GM19455 (cell line): Measurements from ENCODE around the gene ZNF367.

Experiments
- ATAC-seq: cut with Tn5 transposase; IDR thresholded peaks from one replicate; pipeline ENCODE4 v1.9.1; 2021; ENCODE audit not compliant: unreplicated experiment

The ZNF367 gene

DNA sequence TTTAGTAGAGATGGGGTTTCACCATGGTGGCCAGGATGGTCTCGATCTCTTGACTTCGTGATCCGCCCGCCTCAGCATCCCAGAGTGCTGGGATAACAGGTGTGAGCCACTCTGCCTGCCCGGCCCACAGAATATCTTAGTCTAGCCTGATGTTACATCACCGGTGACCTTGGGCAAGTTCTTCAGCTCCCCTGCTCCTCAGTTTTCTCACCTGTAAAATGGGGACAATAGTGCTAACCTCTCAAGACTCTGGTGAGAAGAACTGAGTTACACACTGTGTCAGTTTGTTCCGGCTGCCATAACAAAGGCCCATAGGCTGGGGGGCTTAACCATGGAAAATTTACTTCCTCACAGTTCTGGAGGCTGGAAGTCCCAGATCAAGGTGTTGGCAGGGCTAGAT, 19.3 kb upstream of the ZNF367 start:
- no peak for ATAC-seq

DNA sequence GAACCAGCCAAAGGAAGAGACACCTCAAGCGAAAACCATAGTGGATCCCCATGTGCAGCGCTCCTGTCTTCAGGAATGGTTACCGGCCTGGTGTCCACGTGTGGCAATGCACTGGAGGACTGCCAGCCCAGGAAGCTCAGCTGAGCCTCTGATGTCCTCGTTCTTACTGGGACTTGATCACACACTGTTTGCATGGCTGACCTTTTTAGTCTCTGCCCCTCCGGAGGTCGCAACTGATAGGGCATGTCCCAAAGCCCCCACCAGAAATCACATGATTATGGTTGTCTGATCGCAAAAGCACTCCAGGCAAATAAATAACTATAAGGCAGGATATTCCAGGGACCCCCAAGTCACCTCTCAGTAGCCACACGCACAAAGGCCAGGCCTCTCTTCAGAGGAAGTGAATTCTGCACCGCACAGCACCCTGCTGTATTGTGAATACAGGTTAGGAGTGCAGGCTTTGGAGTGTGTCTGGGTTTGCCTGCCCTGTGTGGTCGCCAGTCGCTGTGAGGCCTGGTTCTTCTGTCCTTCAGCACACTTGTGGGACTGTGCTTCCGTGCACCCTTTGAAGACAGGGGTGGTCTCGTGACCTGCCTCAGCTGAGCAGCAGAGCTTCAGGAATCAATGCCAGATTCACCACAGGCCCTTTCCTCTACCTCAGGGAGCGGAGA, 18.4 kb upstream of the ZNF367 start:
- ATAC-seq: no peak

DNA sequence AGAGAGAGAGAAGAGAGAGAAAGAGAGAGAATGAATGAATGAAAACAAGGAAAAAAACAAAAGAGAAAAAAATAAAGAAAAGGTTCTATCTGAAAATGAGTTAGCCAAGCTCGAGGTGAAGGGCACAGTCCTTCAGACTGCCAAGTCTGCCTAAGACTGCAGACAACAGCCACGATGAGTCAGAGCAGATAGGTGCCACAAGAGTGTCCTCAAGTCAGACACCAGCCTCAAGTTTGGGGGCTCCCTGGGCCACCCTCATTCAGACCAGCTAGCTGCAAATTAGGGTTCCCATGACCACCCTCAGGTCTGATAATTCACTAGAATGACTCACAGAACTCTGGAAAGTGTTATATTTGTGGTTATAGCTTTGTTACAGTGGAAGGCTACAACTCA, 17.9 kb upstream of the ZNF367 start:
- ATAC-seq: no peak

DNA sequence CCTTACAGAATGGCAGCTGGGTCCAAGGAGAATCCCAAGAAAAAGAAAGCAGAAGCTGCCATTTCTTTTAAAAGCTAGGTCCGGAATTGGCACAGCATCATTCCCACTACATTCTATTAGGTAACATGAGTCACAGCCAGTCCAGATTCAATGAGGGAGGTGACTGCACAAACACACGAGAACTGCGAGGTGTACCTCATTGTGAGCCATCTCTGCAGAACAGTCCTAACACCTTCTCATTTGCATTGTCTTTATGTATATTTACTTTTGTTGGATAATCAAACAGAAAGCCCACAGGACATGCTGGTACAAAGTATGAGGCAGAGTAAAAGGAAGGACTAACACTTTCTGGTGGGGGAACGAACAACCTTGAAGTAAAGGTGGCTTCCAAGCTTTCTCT, 17.2 kb upstream of the ZNF367 start:
- no peak for ATAC-seq

DNA sequence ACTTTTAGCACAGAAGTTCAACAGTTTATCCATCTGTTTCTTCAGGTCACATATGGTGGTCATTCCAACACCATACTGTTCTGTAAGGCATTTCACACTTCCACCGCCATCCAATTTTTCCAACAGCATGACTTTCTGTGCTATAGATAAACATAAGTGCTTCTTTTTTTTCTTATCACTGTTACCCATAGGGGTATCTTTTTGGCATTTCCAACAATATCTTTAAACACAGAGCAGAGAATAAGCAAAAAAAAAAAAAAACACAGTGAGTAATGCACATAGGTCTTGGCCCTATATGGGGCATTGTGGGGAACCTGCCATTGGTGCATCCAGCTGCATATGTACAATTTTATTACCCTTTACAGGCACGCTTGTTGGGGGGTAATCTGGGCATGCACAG, 12.2 kb upstream of the ZNF367 start:
- ATAC-seq: no peak

DNA sequence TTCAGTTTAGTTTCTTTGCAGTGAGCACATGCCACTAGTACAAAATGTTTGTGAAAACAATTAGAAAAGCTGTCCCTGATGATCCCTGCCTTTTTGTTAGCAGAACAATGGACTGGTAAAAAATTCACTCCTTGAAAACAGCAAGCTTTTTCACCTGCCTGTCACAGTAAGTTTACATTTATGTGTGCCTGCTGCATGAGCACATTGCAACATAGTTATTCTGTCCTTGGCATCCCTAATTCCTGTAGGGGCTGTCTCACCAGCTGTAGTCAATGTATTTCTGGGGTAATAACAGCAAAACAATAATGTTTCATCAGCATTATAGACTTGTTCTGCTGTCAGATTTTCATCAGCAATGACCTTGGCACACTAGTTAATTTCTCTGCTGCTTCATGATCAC, 11.6 kb upstream of the ZNF367 start:
- ATAC-seq: no peak

DNA sequence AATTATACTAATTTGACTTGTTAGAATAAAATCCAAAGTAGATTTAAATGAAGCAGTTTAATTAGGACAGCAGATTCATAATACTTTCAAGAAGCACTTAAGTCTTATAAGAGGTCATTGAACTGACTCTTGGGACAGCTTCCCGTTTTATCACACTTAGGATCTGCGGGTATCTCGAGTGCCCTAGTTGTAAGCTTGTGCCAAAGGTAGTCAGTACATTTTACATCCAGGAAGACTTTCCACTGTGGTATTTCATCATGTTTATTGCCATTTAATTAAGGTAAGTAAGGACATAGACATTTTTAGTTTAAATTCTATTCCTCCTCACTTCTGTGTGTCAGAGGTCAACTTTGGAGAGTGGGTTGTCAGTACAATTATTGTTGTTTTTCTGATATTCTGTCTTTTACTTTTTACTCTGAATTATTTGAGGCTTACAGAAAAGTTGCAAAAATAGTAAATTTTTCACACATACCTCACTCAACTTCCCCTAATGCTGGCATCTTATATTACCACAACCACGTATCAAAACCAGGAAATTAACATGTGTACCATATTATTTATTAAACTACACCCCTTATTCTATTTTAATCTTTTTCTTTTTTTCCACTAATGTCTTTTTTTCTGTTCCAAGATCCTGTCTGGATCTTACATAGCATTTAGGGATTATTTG, 7.5 kb upstream of the ZNF367 start:
- ATAC-seq: no peak

DNA sequence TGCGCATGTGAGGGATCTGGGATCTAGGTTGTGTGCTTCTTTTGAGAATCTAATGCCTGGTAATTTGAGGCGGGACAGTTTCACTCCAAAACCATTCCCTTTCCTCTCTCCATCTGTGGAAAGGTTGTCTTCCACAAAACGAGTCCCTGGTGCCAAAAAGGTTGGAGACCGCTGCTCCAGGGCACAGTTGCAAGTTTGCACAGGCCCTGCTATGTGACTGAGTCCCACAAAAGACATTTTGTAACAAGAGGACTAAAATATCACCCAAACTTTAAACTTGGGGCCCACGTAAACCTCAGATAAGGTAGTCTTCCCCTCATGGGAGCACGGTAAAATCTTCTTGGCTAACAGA, 5.8 kb upstream of the ZNF367 start:
- no peak for ATAC-seq

DNA sequence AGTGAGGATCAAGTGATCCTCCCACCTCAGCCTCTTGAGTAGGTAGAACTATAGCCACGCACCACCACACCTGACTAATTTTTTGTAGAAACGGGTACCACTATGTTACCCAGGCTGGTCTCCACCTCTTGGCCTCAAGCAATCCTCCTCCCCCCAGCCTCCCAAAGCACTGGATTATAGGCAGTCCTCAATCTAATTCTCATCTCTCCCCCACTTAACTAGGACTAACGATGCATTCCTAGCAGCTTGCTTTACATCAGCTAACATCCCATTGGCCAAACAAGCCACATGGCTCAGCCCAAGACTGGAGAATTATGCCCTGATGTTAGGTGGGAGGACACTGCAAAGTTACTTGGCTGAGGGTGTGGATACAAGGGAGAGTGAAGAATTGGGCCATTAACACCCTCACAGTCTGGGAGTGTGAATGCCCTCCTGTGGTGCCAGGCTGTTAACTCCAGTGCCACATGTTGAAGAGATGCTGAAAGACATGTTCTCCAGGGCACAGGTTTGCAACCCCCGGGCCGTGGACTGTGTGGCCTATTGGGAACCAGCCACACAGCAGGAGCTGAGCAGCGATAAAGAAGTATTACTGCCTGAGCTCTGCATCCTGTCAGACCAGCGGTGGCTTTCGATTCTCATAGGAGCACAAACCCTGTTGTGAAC, 5.3 kb upstream of the ZNF367 start:
- ATAC-seq: no peak

DNA sequence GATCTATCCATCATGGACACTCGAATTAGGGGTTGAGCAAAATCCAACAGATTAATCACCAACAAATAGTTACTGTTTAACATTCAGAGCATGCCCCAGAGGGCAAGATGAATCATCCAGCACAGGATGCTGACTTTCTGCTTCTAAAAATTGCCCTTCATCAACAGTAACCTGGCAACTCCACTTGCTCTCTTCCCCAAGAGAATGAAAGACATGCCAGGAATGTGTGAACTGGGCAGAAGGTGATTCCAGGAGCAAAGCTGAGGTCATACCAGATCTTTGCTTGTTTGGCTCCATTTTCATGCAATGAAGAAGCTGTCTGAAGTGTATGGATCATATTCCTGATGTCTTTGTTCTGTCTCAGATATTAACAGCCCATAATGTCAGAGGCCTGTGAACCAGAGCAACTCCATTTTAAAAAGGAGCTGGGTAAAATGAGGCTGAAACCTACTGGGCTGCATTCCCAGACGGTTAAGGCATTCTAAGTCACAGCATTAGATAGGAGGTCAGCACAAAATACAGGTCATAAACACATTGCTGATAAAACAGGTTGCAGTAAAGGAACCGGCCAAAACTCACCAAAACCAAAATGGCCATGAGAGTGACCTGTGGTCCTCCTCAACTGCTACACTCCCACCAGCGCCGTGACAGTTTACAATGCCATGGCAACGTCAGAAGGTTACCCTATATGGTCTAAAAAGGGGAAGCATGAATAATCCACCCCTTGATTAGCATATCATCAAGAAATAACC, 2.5 kb upstream of the ZNF367 start:
- no peak for ATAC-seq

DNA sequence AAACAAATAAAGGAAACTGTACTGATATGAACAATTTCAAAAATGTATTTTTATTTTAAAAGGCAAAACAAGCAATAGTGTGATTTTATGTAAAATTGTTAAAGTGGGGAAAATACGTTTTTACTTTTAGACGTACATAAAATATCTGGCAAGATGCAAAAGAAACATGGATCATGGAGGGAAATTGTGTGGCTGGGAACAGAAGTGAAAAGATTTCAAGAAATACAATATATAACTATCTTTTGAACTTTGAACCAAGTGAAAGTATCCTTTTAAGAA, 1.5 kb upstream of the ZNF367 start:
- no peak for ATAC-seq

DNA sequence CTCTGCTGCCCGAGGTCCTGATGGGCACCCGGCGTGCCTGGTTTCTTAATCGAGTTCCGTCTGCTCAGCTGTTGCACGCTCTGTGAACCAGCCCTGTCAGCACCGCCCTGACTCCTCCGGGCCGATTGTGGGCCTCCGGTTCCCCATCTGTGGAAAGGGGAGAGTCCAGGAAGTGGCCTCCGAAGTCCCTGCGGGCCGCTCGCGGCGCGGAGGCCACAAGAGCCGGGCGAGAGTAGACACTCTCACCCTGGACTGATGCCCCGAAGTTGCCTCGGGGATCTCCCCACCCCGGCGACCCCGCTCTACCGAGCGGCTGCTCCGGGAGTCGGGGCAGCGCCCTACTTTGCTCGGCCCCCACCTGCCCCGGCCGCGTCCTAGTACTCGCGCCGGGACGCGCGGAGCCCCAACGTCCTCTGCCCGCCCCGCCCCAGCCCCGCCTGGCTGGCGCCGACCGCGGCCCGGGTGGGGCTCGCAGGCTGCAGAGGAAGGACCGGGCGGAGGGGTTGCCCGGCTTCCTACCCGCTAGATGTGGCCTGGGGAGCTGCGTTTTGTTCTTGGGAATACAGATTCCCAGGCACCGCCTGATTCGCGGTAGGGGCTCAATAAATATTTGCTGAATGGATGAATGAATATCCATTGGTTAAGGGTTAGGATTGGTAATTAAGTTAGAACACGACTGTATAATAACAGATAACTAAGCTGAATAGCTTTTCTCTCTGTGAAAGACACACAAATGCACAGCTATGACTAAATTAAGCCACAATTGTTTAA, 935 bp upstream of the ZNF367 start:
- peak; percentile 39 for ATAC-seq

DNA sequence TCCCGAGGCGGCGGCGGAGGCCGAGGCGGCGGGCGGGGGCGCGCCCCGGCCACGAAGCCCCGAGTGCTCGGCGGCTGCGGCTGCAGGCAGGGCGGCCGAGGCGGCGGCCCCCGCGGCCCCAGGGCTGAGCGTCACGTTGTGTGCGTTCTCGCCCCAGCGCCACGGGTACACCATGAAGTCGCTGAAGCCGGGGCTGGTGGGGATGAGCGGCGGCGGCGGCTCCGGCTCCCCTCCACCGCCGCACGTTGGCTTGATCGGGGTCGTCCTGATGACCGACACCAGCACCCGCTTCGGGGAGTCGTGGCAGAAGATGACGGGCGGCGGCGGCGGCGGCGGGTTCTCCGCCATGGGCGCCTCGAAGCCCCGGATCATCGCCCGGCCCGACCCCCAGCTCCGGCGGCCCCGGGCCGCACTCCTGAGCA, 498 bp downstream of the ZNF367 start:
- peak; percentile 6 for ATAC-seq

DNA sequence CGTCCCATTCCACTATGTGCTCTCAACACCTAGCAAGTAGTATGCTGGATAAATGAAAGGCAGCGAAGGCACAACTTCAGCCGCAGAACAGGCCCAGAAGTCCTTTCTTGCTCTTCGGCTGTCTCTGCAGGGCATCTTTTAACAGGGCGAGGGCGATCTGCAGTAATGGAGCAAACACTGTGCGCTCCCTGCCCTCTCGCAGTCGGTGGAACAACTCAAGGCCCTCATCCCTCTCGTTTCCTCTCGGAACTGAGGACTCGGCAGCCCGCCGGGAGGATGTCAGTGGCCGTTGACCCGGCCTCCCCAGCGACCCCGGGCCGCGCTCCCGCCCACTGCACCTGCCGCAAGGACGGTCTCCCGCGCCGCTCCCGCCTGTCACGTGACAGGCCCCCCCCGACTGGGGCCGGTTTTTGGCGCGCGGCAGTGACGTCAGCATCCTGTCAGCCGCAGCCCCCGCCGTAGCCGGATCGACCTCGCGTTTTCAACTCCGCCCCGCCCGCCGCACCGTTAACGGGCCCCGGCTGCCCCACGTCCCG, 1.1 kb downstream of the ZNF367 start:
- ATAC-seq: peak; percentile 19

DNA sequence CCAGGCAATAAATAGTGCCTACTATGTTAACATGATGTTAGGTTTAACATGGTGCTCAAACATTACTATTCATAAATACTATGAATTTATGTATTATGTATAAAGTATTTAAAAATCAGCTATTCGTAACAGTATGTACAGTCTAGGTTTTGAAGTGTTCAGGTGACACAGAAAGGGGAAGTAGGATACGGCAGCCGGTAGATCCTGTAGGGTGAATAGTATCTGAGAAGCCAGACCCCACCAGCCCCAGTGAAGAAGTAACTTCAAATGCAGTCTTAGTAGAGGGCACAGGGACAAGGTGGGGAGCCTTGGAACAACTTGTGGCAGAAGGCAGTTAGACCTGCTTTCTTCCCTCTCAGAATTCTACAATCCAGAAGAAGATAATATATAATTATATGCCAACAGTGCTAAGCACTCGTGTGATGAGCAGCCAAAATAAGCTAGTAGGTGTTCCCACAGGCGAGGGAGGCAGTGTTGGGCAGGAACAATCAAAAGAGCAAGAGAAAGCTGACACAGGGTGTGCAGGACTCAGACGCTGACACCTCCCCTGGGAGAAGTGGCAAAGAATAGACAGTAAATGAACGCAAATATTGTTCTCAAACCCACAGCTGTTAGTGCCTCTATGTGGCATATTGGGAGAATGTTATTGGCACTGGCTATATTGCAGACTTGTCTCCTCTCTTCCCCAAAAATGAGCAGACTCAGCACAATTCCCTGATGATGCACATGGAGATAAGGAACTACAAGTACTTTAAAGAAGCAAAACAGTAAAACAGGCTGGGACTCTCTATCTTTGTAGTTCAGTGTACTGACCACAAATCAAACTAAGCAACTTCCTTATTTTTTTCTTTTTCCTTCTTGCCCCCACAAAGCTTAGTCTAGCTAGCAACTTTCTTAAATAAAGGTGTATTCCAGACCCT, 4.6 kb downstream of the ZNF367 start:
- ATAC-seq: no peak

DNA sequence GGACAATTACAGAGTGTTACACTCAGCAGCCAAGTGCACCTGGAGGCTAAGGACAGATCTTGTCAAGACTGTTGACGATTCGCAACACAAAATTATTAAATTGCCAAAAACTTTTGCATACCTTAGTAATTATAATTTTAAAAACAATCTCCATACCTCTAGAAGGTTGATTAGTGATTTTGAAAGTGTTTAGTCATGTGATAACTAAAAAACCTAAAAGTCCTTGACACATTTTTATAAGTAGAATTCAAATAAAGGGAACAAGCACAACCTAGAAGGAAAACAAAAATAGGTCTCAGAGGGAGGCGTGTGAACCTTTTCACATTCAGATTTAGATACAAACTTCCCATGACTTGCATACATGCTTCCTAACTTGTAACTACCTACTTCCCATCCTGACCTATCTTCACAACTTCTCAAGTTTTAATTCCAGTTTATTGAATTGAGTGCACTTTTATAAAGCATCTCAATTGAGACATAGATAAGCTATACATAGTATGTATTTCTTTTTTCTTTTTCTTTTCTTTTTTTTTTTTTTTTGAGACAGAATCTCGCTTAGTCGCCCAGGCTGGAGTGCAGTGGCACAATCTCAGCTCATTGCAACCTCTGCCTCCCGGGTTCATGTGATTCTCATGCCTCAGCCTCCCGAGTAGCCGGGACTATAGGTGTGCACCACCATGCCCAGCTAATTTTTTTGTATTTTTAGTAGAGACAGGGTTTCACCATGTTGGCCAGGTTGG, 5.8 kb downstream of the ZNF367 start:
- ATAC-seq: no peak

DNA sequence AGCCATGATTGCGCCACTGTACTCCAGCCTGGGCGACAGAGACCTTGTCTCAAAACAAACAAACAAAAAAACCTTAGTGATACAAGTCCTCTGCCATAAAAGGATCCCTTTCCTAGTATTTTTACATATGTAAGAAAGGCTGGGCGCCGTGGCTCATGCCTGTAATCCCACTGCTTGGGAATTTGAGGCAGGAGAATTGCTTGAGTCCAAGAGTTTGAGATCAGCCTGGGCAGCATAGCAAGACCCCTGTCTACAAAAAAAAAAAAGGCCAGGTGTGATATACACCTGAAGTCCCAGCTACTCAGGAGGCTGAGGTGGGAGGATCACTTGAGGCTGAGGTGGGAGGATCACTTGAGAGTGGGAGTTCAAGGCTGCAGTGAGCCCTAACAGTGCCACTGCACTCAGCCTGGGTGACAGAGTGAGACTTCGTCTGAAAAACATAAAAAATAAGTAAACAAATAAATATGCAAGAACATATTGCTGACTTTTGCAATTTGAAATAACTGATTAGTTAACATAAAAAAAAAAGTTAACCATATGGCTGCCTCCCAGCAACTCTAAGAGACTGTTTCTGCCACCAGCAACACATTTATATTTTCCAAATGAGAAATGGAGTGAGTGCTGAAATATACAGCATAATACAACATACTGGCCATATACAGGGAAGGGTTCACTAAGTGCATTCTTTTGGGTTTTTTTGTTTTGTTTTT, 6.9 kb downstream of the ZNF367 start:
- no peak for ATAC-seq

DNA sequence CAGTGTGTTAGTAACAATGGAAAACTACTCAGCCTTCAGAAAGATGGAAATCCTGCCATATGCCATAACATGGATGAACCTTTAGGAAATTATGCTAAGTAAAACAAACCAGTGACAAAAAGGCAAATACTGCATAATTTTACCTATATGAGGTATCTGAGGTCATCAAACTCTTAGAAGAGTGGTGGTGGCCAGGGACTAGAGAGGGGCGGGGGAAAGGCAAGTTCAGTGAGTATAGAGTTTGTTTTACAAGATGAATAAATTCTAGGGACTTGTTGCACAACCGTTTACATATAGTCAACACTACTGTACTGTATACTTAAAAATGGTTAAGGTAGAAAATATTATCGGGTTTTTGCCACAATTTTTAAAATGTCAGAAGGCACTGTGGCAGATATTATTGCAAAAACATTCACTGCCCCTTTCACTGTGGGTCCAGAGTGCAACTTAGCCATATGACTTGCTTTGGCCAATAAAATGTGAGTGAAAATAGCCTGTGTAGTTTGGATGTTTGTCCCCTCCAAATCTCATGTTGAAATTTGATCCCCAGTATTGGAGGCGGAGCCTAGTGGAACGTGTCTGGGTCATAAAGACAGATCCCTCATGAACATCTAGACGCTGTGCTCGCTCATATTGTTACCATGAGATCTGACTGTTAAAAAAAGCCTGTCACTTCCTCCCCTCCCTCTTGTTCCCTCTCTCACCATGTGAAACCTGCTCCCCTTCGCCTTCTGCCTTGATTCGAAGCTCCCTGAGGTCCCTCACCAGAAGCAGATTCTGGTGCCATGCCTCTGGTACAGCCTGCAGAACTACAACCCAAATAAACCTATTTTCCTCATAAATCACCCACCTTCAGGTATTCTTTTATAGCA, 9.5 kb downstream of the ZNF367 start:
- no peak for ATAC-seq
